DMS53 treated with DMSO at 0.1 percent for 48 hours (cell line): Measurements from ENCODE around the gene SDHA.
"Not testable (repeated sequence)": the region's sequence is repeated elsewhere in the genome, so short reads cannot be mapped to it uniquely, and the experiment has no call there.

Experiments used
- DNase-seq: peaks from one replicate; lab custom pipeline; 2025; ENCODE audit not compliant: unreplicated experiment; lab: John Stamatoyannopoulos, UW

Gene SDHA

GRCh38 chr5:218457-219291 lies 554 bp downstream of the SDHA start:
- DNase-seq = no peak

DNA sequence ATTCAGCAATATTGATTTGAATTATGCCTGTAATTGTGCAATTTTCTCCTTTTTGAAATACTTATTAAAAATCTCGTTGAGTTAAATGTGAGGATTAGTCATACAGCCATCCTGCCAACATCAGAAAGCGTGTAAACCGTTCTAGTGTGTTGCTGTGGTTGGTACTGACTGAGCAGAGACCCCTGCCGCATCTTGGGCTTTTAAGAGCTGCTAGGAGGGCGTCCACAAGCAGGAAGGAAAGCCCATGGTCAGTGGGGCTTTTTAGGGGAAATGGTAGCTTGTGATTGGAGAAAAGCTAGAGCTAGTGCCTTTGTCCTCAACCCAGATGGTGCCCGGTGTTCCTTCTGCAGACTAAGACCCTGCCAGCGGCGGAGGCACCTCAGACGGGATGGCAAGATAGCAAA lies 1.3 kb downstream of the SDHA start:
- DNase-seq = no peak

DNA sequence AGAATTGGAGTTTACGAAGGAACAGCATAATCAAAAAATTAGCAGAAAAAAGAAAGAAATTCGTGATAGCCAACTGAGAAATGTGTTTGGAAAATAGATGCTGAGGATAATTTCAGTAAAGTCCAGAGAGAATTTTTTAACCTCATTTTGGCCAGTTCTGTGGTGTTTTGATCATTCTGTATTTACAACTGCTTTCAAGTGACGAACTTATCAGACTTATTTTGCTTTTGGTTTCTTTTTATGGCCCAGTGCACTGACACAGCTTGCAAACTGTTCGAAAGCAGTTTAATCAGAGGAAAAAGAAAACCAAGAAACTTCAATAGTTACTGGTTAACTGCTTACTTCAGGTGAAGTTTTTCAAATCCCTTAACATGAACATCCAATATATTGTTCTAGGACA lies 1.9 kb downstream of the SDHA start:
- DNase-seq = no peak

GRCh38 chr5:222951-223715 lies 5.0 kb downstream of the SDHA start:
- not testable (repeated sequence) for DNase-seq

DNA sequence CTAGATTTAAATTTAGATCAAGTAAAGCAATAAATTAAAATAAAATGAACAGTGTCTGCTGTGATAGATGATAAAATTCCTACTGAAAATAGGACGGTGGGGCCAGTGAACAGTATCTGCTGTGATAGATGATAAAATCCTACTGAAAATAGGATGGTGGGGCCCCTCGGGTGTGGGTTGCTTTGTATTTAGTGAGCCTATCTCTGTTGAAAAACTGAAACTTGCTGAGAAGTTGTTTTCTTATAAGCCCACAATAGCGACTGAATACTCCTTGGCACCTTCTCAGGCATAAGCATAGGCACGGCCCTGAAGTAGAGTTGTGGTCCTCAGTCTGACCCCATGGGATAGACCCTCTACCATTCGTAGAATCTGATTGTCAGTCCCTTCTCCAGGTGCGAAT lies 5.7 kb downstream of the SDHA start:
- DNase-seq = no peak

DNA sequence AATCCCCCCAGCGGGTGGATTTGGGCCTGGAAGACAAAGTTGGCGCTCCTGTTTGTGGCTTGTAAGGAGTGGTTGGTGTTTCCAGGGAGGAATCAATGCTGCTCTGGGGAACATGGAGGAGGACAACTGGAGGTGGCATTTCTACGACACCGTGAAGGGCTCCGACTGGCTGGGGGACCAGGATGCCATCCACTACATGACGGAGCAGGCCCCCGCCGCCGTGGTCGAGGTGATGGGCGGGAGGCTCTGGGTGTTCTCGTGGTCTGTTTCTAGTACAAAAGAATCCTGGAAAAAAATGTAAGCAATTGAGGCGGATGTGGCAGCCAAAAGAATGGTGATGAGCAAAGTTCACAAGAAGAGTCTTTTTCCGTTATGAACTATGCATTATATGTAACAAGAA lies 7.2 kb downstream of the SDHA start:
- DNase-seq = no peak

- DNase-seq = not testable (repeated sequence)
Measured at GRCh38 chr5:227375-227774, 9.3 kb downstream of the SDHA start.

DNA sequence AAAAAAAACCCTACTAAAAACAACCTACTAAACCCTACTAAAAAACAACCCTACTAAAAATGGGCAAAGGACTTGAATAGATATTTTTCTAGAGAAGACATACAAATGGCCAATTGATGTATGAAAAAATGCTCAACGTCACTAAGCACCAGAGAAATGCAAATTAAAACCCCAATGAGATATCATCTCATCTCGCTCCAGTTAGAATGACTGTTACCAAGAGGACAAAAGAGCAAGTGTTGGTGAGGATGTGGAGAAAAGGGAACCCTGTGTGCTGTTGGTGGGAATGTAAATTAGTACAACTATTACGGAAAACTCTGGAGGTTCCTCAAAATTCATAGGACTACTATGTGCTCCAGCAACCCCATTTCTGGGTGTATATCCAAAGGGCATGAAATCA lies 10.8 kb downstream of the SDHA start:
- DNase-seq = no peak

DNA sequence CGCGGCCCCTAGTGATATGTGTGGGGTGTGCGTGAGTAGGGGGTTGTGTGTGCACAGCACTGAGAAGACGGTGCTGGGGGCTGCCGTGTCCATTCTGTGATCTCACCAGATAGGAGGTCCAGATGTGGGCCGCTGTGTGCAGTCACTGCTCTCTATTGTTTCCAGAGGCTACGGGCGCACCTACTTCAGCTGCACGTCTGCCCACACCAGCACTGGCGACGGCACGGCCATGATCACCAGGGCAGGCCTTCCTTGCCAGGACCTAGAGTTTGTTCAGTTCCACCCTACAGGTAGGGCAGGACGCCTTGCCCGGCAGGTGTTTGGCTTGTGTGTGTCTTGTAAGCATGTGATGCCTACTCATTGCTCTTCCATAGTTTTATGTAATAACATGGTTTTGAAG lies 12.6 kb downstream of the SDHA start:
- DNase-seq = no peak

- no peak for DNase-seq
Measured at GRCh38 chr5:231661-232060, 13.5 kb downstream of the SDHA start.

DNA sequence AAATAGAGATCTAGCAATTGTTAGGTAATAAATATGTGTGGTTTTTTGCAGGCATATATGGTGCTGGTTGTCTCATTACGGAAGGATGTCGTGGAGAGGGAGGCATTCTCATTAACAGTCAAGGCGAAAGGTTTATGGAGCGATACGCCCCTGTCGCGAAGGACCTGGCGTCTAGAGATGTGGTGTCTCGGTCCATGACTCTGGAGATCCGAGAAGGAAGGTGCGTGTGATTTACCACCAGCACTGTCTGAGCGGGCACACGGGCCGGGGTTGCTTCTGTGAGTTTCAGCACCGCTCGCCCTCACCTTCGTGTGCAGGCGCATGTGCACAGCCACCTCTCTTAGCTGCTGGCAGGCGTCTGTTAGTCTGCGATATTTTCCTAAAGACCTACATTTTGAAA lies 15.3 kb downstream of the SDHA start:
- DNase-seq = not testable (repeated sequence)

- DNase-seq = no peak
Measured at GRCh38 chr5:234450-234849, 16.3 kb downstream of the SDHA start.

DNA sequence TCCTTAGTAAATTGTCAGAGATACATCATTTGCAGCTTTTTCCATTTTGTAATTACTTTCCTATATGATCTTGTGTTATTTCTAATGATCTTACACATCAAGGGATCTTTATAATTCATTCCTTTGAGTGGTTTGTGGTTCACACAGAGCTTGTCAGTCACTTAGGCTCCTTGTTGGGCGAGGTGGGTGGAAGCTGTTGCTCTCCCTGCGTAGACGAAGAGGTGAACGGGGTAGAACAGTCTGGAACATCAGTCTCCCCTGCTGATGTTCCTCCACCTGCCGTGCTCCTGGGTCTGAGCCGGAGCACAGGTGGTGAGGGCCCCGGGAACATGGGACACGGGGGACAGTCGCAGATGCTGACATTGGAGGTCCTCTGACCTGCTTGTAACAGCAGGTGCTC lies 17.4 kb downstream of the SDHA start:
- DNase-seq = not testable (repeated sequence)

DNA sequence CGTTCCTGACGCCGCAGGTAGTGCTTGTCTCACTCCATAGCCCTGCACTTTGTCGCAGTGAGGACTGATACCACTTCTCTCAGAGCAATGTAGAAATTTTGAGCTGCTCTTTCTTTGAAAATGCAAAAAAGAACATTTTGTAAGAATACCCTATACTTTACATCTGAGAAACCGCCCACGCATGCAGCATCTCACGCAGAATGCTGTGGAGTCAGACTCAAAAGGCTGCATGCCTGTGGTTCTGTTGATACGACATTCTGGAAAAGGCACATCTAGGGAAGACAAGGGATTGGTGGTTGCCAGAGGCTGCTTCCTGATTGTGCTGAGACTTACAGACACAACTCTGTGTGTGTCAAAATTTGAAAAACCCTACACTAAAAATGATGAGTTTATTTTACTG lies 19.8 kb downstream of the SDHA start:
- DNase-seq = not testable (repeated sequence)

- DNase-seq = not testable (repeated sequence)
Measured at GRCh38 chr5:240550-240949, 22.4 kb downstream of the SDHA start.

GRCh38 chr5:241045-241669 lies 23.0 kb downstream of the SDHA start:
- DNase-seq = not testable (repeated sequence)

- not testable (repeated sequence) for DNase-seq
Measured at GRCh38 chr5:243683-244367, 25.7 kb downstream of the SDHA start.

DNA sequence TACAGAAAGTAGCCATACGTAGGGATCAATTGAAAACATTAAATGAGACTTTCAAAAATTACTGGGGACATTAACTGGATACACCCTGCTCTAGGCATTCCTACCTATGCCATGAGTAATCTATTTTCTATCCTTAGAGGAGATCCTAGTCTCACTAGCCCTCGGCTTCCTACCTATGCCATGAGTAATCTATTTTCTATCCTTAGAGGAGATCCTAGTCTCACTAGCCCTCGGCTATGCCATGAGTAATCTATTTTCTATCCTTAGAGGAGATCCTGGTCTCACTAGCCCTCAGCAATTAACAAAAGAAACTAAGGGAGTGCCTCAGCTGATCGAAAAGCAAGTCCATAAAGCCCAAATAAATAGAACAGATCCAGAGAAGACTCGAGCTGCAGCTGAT lies 27.6 kb downstream of the SDHA start:
- DNase-seq = not testable (repeated sequence)

- not testable (repeated sequence) for DNase-seq
Measured at GRCh38 chr5:250396-250795, 32.3 kb downstream of the SDHA start.

- DNase-seq = not testable (repeated sequence)
Measured at GRCh38 chr5:251016-251415, 32.9 kb downstream of the SDHA start.

- not testable (repeated sequence) for DNase-seq
Measured at GRCh38 chr5:251538-251937, 33.4 kb downstream of the SDHA start.
